HFFc6 (cell line): ENCODE results near the gene FURIN. TPM values are rescaled to one million over a fixed set of nuclear protein-coding genes. Genes with fewer than 3 reads are reported as not detected.
"Not testable (repeated sequence)": the region's sequence is repeated elsewhere in the genome, so short reads cannot be mapped to it uniquely, and the experiment has no call there.

Source experiments
- DNase-seq: peaks from one replicate; pipeline ENCODE4 v3.0.0-alpha.2; 2018
- H3K27ac Mint-ChIP-seq: 2 replicates; pipeline ENCODE4 v1.8.0; 2020; ENCODE audit warnings: mild to moderate bottlenecking, mixed read lengths
- H3K27me3 Mint-ChIP-seq: 2 replicates; pipeline ENCODE4 v1.8.0; 2021; ENCODE audit warnings: mild to moderate bottlenecking, moderate library complexity, mixed read lengths; ENCODE audit not compliant: insufficient read depth
- H3K36me3 Mint-ChIP-seq: 2 replicates; pipeline ENCODE4 v1.8.0; 2021; ENCODE audit warnings: low read depth, mixed read lengths
- H3K4me1 Mint-ChIP-seq: 2 replicates; pipeline ENCODE4 v1.8.0; 2020; ENCODE audit warnings: low read depth, mixed read lengths
- H3K4me3 Mint-ChIP-seq: 2 replicates; pipeline ENCODE4 v1.8.0; 2020; ENCODE audit warnings: mild to moderate bottlenecking, moderate library complexity, mixed read lengths
- H3K9me3 Mint-ChIP-seq: 2 replicates; pipeline ENCODE4 v1.8.0; 2020; ENCODE audit warnings: mild to moderate bottlenecking, mixed read lengths
- CTCF ChIP-seq: fragments of 200-600 bp; sonication (generic); IDR thresholded peaks from 2 replicates; pipeline ENCODE4 v1.5.0; 2021; ENCODE audit warnings: antibody characterized with exemption, mild to moderate bottlenecking
- total RNA-seq, 6 experiments: library from RNA; stranded (reverse); fragmentation: NEBNext Ultra II Directional; extraction: Animal tissue kit (Norgen Biotek cat#: 25700); gene quantifications; 2 replicates in 1 of 6; 3 replicates in 5 of 6; pipeline ENCODE4 v1.2.3, GENCODE V29; 2021

The FURIN gene
- total RNA-seq, 6 experiments from 2014 or later = 68.9 to 79.4 (median 74.6) TPM

GRCh38 chr15:90907051-90907660 is 38.8 kb downstream of the FURIN start:
- no peaks in the 10 kb centered on the region for H3K27me3 Mint-ChIP-seq
- no peaks in the 10 kb centered on the region for H3K9me3 Mint-ChIP-seq
- peaks cover 6% of the 10 kb centered on the region for H3K4me1 Mint-ChIP-seq
- H3K27ac Mint-ChIP-seq = no peak overlapping the region
- DNase-seq = no peak
- no peak overlapping the region for H3K4me3 Mint-ChIP-seq
- peaks cover 6% of the 10 kb centered on the region for H3K36me3 Mint-ChIP-seq
- TF ChIP-seq CTCF = no peak

GRCh38 chr15:90907838-90908507 is 39.6 kb downstream of the FURIN start:
- Mint-ChIP-seq H3K27me3 (no peaks in the 10 kb centered on the region), H3K9me3 (no peaks in the 10 kb centered on the region), H3K4me1 (peaks cover 6% of the 10 kb centered on the region), H3K36me3 (peaks cover 7% of the 10 kb centered on the region), H3K4me3 (no peak overlapping the region), H3K27ac (no peak overlapping the region)
- DNase-seq = no peak
- no peak for TF ChIP-seq CTCF

- not testable (repeated sequence) for H3K27me3 Mint-ChIP-seq, H3K4me1 Mint-ChIP-seq, H3K4me3 Mint-ChIP-seq, DNase-seq, H3K9me3 Mint-ChIP-seq, H3K27ac Mint-ChIP-seq
- peaks cover 13% of the 10 kb centered on the region for H3K36me3 Mint-ChIP-seq
Measured at GRCh38 chr15:90909449-90909848, 41.1 kb downstream of the FURIN start.

GRCh38 chr15:90909976-90910375 is 41.6 kb downstream of the FURIN start:
- Mint-ChIP-seq H3K9me3 (no peaks in the 10 kb centered on the region), H3K27ac (no peak overlapping the region), H3K36me3 (peaks cover 13% of the 10 kb centered on the region), H3K27me3 (no peaks in the 10 kb centered on the region), H3K4me3 (no peak overlapping the region), H3K4me1 (no peaks in the 10 kb centered on the region)
- no peak for TF ChIP-seq CTCF
- DNase-seq = no peak

GRCh38 chr15:90910441-90911301 is 42.3 kb downstream of the FURIN start:
- Mint-ChIP-seq H3K4me1 (no peaks in the 10 kb centered on the region), H3K4me3 (no peak overlapping the region), H3K36me3 (peaks cover 8% of the 10 kb centered on the region), H3K9me3 (no peaks in the 10 kb centered on the region), H3K27ac (no peak overlapping the region), H3K27me3 (no peaks in the 10 kb centered on the region)
- TF ChIP-seq CTCF = no peak
- no peak for DNase-seq

GRCh38 chr15:90911302-90911623 is 42.9 kb downstream of the FURIN start:
- TF ChIP-seq CTCF = no peak
- Mint-ChIP-seq H3K4me1 (no peaks in the 10 kb centered on the region), H3K27ac (no peak overlapping the region), H3K27me3 (no peaks in the 10 kb centered on the region), H3K36me3 (peaks cover 7% of the 10 kb centered on the region; the same call in 1 of the 2 replicates), H3K4me3 (no peak overlapping the region), H3K9me3 (no peaks in the 10 kb centered on the region)
- DNase-seq = no peak
